ENCODE measurements around the gene CAMKK2. TPM values are rescaled to one million over a fixed set of nuclear protein-coding genes. Genes with fewer than 3 reads are reported as not detected.

Gene CAMKK2
- total and polyA plus RNA-seq, 4 donors = 10.5 to 26.0 (median 20.5) TPM

GRCh38 chr12:121284551-121285390 lies 11.7 kb downstream of the CAMKK2 start:
- no peaks in the 10 kb centered on the region for H3K27me3 ChIP-seq (ENCODE audit: control insufficient read depth in 4 of 4, insufficient read depth in 4 of 4, low read length in 3 of 4)
- DNase-seq (ENCODE audit: low spot score) = no peak
- H3K27ac ChIP-seq (ENCODE audit: low read depth in 1 of 2, low read length in 2 of 2) = peak overlapping the region; percentile 58 to 71
- no peaks in the 10 kb centered on the region for H3K9me3 ChIP-seq (ENCODE audit: control insufficient read depth in 4 of 4, low read length in 3 of 4)
- H3K4me1 ChIP-seq (ENCODE audit: control insufficient read depth in 4 of 4, insufficient read depth in 4 of 4, low read length in 3 of 4) = peaks cover 0 to 14% (median 6%) of the 10 kb centered on the region in 4 donors
- TF ChIP-seq HNF4A (conservative IDR thresholded peaks at IDR 0.05) (peak; percentile 72 to 86), NR2F2 (IDR thresholded peaks at IDR 0.05) (peak; percentile 95), FOXA2 (IDR thresholded peaks at IDR 0.05) (no peak), EGR1 (IDR thresholded peaks at IDR 0.05; ENCODE audit: low read depth in 2 of 2) (no peak), JUND (IDR thresholded peaks at IDR 0.05) (peak; percentile 94 to 97), MAX (IDR thresholded peaks at IDR 0.05) (peak; percentile 67), RXRA (IDR thresholded peaks at IDR 0.05) (peak in 1 of 2 donors; percentile 53), ATF3 (IDR thresholded peaks at IDR 0.05) (peak; percentile 70), YY1 (IDR thresholded peaks at IDR 0.05) (peak; percentile 31), REST (IDR thresholded peaks at IDR 0.05) (no peak), GABPA (IDR thresholded peaks at IDR 0.05 in 1 of 2, conservative IDR thresholded peaks at IDR 0.05 in 1 of 2) (peak in 1 of 2 donors; percentile 26), SP1 (IDR thresholded peaks at IDR 0.05) (peak; percentile 23), FOXA1 (IDR thresholded peaks at IDR 0.05) (no peak), TAF1 (conservative IDR thresholded peaks at IDR 0.05) (no peak), CTCF (IDR thresholded peaks at IDR 0.05; ENCODE audit: low read depth, low read length, missing input control) (no peak), ZBTB33 (IDR thresholded peaks at IDR 0.05) (no peak), RAD21 (IDR thresholded peaks at IDR 0.05) (peak in 1 of 2 donors; percentile 3), HNF4G (IDR thresholded peaks at IDR 0.05) (peak; percentile 21)
- no peak overlapping the region for H3K4me3 ChIP-seq (ENCODE audit: low read depth in 1 of 3, low read length in 3 of 3)
- no peak overlapping the region for H3K9ac ChIP-seq (ENCODE audit: low read depth in 1 of 2, low read length in 2 of 2)
- H3K36me3 ChIP-seq (ENCODE audit: control insufficient read depth in 4 of 4, insufficient read depth in 3 of 4, low read depth in 1 of 4, low read length in 3 of 4) = no peaks in the 10 kb centered on the region
- 61% methylated on average over 14 of the region's 14 CpGs for WGBS

All from liver (tissue), 9 donors.